GM19455 (cell line): Measurements from ENCODE around the gene NSRP1.
"Not testable (repeated sequence)": the region's sequence is repeated elsewhere in the genome, so short reads cannot be mapped to it uniquely, and the experiment has no call there.

ENCODE experiments used
- ATAC-seq: cut with Tn5 transposase; IDR thresholded peaks from one replicate; pipeline ENCODE4 v1.9.1; 2021; ENCODE audit not compliant: unreplicated experiment

NSRP1 gene

DNA sequence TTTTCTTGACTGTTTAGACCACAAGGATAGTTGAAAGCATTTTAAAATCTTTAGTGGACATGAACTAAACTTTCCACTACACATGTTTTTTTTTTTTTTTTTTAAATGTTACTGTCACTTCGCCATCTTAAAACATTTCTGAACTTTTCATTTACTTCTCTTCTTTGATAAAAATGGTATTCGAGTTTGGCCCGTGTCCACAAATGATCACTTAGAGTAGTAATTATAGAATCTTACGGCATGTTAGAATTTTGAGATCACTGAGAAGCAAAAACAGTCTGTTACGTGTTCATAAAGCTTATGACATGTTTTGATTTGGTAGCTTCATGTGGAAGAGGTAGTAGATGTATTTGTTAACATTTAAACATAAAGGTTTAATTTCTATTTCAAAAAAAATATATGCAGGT is 1.1 kb downstream of the NSRP1 start:
- no peak for ATAC-seq

DNA sequence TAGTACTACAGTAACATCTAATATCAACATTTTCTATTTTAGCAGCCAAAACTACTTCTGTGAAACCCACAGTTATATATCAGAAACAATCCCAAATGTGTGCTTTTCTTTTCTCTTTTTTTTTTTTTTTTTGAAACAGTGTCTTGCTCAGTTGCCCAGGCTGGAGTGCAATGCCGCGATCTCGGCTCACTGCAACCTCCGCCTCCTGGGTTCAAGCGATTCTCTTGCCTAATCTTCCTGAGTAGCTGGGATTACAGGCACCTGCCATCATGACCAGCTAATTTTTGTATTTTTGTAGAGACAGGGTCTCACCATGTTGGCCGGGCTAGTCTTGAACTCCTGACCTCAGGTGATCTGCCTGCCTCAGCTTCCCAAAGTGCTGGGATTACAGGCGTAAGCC is 2.0 kb downstream of the NSRP1 start:
- not testable (repeated sequence) for ATAC-seq

DNA sequence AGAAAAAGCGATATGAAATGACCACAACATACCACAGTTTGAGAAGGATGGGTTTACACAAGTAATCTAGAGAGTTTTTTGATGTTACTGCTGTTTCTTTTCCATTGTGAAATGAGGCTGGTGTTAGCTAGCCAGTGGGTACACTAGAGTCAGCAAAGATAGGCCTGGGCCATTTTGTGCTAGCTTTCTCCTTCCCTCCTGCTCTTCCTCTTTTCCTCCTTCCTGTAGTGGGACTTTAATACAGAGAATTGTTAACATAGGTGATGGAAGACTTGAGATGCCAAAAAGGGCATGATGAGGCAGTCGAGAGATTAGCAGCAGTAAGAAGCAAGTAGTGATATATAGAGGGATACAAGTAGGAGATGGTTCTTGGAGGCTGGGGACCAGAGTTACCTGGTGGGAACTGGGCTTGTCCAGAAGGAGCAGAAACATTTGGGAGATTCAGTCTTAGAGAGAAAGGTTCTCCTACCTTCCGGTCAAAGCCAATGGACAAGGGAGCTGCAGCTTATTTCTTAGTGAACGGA is 7.7 kb downstream of the NSRP1 start:
- ATAC-seq = no peak

DNA sequence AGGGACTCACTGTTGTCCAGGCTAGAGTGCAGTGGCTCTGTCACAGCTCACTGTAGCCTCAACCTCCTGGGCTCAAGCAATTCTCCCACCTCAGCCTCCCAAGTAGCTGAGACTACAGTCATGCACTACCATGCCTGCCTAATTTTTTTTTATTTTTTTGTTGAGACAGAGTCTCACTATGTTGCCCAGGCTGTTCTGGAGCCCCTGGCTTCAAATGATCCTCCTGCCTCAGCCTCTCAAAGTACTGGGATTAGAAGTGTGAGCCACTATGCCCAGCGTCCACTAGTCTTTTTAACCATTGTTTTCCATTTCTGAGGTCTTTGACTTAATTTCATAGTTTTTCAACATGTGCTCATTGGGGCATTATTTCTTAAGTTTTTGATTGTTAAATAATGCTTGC is 13.5 kb downstream of the NSRP1 start:
- ATAC-seq = no peak

DNA sequence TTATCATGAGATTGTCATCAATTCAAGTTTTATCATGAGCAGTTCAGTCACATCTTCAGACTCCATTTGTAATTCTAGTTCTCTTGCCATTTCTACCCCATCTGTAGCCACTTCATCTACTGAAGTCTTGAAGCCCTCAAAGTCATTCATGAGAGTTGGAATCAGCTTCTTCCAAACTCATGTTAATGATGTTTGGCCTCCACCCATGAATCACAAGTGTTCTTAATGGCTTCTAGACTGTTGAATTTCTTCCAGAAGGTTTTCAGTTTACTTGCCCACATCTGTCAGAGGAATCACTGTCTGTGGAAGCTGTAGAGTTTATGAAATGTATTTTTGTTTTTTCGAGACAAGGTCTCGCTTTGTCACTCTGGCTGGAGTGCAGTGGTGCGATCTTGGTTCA is 16.0 kb downstream of the NSRP1 start:
- ATAC-seq = no peak

DNA sequence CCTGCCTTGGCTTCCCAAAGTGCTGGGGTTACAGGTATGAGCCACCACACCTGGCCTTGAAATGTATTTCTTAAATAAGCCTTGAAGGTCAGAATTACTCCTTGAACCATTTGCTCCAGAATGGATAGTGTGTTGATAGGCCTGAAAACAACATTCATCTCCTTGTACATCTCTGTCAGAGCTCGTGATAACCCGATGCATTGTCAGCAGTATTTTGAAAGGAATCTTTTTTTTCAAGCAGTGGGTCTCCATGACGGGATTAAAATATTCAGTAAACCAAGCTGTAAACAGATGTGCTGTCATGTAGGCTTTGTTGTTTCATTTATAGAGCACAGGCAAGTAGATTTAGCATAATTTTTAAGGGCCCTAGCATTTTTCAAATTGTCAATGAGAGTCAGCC is 16.6 kb downstream of the NSRP1 start:
- ATAC-seq = no peak

DNA sequence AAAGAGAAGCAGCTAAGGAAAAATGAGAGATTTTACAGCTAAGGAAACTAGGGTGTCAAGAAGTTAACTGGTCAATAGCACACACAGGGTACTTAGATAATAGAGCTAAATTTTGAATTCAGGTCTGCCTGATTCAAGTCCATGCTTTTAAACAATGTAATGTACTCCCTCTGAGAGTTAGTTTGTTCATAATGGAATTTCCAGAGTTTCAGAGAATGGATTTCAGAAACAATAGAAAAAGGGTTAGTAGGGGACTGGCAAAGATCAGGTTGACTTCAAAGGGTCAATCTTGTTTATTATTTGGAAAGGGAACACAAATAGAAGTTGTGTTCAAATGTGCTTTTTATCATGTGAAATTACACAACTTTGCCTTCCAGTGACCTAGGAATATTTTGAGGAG is 17.9 kb downstream of the NSRP1 start:
- ATAC-seq = no peak

DNA sequence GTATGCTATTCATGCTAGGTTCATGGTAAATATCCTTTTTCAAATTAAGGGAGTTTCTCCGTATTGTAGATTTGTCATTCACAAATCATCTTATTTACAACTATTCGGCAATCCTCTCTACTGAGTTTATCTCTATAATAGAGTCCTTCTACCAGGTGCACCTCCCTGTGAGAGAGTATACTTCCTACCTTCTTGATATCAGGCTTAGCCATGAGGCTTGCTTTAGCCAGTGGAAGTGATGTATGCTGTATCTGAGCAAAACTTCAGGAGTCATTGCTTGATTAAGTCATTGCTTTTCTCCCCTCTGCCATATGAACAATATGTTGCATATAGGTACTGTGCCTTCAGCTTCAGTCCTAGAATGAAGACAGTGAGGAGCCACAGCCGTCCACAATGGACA is 20.5 kb downstream of the NSRP1 start:
- ATAC-seq = no peak

DNA sequence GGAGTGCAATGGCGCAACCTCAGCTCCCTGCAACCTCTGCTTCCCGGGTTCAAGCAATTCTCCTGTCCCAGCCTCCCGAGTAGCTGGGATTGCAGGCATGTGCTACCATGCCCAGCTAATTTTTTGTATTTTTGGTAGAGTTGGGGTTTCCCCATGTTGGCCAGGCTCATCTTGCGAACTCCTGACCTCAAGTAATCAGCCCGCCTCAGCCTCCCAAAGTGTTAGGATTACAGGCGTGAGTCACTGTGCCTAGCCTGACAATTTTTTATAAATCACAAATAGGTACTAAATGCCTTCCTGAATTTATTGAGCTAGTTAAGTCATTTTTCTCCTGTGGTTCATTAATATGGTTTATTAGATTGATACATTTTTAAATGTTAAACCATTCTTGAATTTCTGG is 31.2 kb downstream of the NSRP1 start:
- ATAC-seq = not testable (repeated sequence)

DNA sequence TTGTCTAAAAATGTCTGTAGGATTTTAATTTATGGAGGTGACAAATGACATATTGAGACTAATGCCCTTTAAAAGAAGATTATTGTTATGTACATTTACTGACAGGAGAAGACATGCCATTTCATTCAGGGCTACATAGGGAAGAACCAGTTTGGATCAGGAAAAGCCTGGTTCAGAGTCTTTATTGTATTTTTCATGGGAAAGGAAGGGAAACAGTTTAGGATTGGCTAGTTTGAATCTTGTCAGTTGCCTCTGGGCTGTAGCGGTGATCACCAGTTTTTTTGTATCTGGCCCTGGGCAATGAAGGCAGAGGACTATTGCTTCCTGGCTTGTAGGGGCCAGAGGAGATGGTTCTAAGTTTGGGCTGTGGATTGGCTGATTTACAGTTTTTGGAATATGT is 31.8 kb downstream of the NSRP1 start:
- ATAC-seq = no peak

DNA sequence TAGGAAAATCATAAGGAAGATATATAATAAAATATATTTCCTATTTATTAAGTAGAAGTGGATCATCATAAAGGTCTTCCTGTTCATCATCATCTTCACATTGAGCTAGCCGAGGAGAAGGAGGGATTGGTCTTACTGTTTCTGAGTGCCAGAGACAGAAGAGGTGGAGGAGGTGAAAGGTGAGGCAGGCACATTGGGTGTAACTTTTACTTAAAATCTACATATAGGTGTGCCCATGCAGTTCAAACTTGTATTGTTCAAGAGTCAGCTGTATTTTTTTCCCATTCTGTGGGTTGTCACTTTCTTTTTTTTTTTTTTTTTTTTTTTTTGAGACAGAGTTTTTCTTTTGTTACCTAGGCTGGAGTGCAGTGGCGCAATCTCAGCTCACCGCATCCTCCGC is 34.9 kb downstream of the NSRP1 start:
- ATAC-seq = no peak

DNA sequence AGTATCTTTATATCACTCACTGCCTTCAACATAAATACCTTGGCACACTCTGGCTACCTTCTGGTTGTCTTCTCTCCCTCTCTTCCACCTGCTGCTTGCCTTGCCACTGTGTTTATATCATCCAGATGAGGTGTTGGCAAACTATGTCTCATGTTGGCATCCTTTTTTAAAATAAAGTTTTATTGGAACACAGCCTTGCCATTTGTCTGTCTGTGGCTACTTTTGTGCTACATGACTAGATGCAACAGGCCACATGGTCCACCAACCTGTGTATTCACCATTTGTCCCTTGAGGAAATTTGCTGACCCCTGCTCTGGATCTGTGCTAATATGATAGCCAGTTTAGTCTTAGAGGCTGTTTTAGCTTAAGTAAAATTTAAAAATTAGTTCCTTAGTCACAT is 36.8 kb downstream of the NSRP1 start:
- no peak for ATAC-seq

DNA sequence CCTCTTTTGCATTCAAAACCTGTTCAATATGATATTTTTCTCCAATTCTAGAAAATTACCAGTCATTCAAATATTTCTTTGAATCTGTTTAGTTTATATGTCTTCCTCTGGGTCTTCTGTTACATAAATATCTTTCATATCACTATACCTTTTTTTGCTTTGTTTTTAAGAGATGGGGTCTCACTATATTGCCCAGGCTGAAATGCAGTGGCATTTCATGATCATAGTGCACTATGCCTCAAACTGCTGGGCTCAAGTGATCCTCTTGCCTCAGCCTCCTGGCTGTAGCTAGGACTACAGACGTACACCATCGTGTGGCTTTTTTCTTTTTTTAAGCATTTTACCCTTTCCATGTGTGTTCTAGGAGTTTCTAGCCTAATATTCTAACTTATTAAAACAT is 38.8 kb downstream of the NSRP1 start:
- no peak for ATAC-seq

DNA sequence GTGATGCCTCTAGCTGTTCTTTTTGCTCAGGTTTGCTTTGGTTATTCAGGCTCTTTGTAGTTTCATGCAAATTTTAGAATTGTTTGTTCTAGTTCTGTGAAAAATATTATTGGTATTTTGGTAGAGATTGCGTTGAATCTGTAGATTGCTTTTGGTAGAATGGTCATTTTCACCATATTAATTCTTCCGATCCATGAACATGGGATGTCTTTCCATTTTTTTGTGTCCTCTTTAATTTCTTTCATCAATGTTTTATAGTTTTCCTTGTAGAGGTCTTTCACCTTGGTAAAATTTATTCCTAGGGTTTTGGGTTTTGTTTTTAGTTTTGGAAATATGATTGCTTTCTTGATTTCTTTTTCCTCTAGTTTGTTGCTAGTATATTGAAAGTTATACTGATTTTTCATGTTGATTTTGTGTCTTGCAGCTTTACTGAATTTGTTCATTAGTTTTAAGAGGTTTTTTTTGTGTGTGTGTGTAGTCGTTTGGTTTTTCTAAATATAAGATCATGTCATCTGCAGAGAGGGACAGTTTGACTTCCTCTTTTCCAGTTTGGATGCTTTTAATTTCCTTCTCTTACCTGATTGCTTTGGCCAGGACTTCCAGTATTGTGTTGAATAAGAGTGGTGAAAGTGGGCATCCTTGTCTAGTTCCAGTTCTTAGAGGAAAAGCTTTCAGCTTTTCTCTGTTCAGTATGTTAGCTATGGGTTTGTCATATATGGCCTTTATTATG is 42.4 kb downstream of the NSRP1 start:
- no peak for ATAC-seq

DNA sequence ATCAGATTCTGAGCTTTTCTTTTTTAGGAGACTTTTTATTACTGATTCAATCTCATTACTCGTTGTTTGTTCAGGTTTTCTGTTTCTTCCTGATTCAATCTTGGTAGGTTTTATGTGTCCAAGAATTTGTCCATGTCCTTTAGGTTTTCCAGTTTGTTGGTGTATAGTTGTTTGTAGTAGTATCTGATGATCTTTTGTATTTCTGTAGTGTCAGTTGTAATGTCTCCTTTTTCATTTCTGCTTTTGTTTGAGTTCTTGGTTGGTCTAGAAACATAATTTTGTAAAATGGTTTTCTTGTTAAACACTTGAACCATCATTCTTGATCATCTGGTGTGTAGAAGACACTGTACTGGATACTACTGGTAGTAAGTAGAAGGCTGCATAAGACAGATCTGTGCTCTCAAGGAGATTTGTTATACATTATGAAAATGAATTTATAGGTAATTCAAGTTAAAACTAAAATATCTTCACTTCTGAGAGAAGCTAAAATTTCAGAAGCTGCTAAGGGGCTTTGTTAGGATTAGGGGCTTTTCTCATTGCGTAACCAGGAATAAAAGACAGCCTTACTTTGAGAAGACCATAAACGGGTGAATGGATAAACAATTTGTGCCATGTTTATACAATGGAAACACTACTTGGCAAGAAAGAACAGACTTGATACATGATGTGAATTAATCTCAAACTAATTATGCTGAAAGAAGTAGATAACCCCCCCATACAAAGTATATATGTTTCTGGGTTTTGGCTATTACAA is 44.0 kb downstream of the NSRP1 start:
- ATAC-seq = no peak

DNA sequence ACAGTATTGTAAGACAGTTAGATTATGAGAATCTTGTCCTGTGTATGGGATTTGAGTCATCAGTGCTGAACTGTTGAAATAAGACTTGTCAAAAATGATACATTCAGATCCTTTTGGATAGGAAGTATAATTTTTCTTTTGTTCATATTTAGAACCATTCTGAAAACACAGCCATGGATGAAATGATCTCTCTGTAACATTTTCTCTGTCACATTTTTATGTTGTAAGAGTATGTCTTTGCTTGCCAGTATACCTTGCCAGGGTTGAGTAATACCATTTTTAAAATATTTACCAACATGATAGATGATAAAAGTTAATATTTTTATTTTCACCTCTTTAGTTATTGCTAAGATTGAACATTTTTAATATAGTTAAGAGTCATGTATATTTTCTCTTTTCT is 45.0 kb downstream of the NSRP1 start:
- ATAC-seq = no peak

DNA sequence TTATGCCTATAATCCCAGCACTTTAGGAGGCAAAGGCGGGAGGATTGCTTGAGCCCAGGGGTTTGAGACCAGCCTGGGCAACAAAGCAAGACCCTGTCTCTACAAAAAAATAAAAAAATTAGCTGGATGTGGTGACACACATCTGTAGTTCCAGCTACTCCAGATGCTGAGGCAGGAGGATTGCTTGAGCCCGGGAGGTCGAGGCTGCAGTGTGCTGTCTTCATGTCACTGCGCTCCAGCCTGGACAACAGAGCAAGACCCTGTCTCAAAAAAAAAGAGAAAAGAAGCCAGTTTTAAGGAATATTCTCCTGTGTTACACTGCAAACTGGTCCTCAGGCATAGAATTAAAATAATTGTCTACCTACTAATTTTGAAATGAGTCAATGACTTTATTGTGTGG is 47.9 kb downstream of the NSRP1 start:
- ATAC-seq = no peak

DNA sequence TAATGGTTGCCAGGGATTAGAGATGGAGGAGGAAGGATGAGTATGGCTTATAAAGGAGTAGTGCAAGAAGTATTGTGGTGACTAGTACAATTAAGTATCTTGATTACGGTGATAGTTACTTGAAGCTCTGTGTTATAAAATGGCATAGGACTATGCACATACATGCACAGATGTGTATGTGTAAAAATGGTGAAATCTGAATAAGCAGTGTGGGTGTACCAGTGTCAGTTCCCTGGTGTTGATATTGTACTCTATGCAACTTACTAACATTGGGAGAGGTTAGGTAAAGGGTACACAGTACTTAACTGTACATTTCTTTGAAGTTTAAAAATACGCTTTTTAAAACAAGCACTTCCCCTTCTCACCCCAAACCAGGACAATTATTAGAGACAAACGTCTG is 48.5 kb downstream of the NSRP1 start:
- ATAC-seq = no peak

DNA sequence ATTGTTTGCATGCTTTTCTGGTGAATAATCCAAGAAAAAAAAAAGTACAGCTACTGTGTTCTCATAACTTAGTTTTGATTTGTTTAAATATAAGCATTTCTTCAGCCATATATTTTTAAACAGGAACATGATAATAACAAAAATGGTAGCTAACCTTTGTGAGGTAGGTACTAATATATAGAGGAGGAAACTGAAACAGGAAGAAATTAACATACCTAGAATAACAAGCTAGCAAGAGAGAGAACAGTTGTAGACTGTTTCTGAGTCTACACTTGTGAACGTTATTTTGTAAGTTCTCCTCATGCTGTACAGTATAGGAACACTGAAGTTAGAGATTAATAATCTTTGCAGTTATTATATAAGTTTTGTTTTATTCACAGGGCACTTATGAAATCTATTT is 49.3 kb downstream of the NSRP1 start:
- ATAC-seq = no peak

DNA sequence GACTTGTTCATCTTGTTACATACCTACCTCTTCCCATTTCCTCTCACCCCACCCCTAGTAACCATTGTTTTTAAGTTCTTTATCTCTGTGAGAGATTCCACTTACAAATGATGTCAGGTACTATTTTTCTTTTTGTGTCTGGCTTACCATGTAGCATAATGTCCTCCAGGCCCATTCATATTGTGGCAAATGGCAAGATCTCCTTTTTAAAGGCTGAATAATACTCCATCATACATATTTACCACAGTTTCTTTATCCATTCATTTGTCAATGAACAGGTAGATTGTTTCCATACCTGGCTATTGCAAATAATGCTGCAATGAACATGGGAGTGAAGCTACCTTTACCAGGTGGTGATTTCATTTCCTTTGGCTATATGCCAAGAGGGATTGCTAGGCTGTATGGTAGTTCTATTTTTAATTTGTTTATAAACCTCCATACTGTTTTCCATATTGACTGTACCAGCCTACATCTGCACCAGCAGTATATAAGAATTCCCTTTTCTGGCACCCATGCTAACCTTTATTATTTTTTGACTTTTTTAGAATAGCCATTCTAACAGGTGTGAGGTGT is 53.9 kb downstream of the NSRP1 start:
- no peak for ATAC-seq

DNA sequence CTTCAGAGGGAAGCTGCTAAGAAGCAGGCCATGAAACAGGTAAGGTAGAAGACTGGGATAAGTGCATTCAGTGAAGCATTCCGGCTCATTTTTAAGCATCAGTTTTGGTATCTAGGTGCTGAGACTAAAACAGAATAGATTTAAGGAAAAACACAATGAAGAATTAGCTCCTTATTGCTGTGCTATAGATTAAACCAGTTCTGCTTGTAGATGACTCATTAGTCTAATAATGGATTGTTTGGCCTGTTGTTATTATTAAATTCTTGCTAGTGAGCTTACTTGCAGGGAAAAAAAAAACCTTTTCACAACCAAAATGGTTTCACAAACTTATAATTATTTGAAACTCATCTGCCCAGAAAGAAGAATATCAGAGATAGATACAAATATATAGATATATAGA is 55.9 kb downstream of the NSRP1 start:
- no peak for ATAC-seq

DNA sequence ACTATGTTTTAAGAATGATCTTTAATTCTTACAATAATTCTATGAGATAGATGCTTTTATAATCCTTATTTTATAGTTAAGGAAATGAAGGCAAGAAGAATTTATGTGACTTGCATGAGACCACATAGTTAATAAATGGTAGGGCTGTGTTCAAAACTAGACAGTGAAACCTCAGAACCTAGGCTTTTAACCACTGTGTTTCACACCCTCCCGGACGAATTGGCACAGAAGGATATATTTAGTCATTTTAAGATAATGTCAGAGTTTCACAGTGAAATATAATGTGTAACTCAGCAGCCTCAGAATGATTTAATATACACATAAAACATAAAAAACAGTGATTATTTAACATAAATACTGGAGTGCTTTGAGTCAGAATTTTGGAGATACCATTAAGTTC is 57.0 kb downstream of the NSRP1 start:
- no peak for ATAC-seq
